ENCODE data around the gene LRRC1. TPM values are rescaled to one million over a fixed set of nuclear protein-coding genes. Genes with fewer than 3 reads are reported as not detected.

The LRRC1 gene
- total RNA-seq, 4 donors from 2014 or later: 23.2 to 38.5 (median 28.3) TPM

GRCh38 chr6:53910834-53911233, 116.0 kb downstream of the LRRC1 start:
- H3K27ac ChIP-seq: peak overlapping the region in 3 of 4 donors; percentile 53 to 68 (median 68)
- no peaks in the 10 kb centered on the region for H3K9me3 ChIP-seq
- no peak for DNase-seq
- peaks cover 0 to 44% (median 0%) of the 10 kb centered on the region in 3 donors for H3K36me3 ChIP-seq
- peaks cover 0 to 12% (median 0%) of the 10 kb centered on the region in 3 donors for H3K4me1 ChIP-seq
- intact Hi-C loops (cut with DNase I): no loop called here
- no peak for TF ChIP-seq CTCF (IDR thresholded peaks at IDR 0.05)
- no peak for TF ChIP-seq POLR2A (IDR thresholded peaks at IDR 0.05)
- no peak overlapping the region for H3K4me3 ChIP-seq
- 71 to 72% methylated on average over 4 of the region's 4 CpGs for WGBS, 2 donors
- no peaks in the 10 kb centered on the region for H3K27me3 ChIP-seq

- Histone ChIP-seq H3K36me3 (peaks cover 0 to 35% (median 0%) of the 10 kb centered on the region in 3 donors), H3K27ac (no peak overlapping the region), H3K27me3 (no peaks in the 10 kb centered on the region), H3K4me3 (no peak overlapping the region), H3K4me1 (peaks cover 0 to 23% (median 0%) of the 10 kb centered on the region in 3 donors), H3K9me3 (no peaks in the 10 kb centered on the region)
- no peak for DNase-seq
- WGBS, 2 donors: 90 to 100% methylated on average over 1 of the region's 1 CpG
- intact Hi-C loops (cut with DNase I): no loop called here
- no peak for TF ChIP-seq CTCF (IDR thresholded peaks at IDR 0.05)
- TF ChIP-seq POLR2A (IDR thresholded peaks at IDR 0.05): no peak
Measured at GRCh38 chr6:53912661-53913060, 117.9 kb downstream of the LRRC1 start.

- Histone ChIP-seq H3K36me3 (peaks cover 0 to 35% (median 0%) of the 10 kb centered on the region in 3 donors), H3K27ac (no peak overlapping the region), H3K4me3 (no peak overlapping the region), H3K4me1 (peaks cover 0 to 29% (median 0%) of the 10 kb centered on the region in 3 donors), H3K27me3 (no peaks in the 10 kb centered on the region), H3K9me3 (no peaks in the 10 kb centered on the region)
- no peak for TF ChIP-seq CTCF (IDR thresholded peaks at IDR 0.05)
- no peak for TF ChIP-seq POLR2A (IDR thresholded peaks at IDR 0.05)
- intact Hi-C loops (cut with DNase I): no loop called here
- 94 to 95% methylated on average over 1 of the region's 1 CpG for WGBS, 2 donors
- DNase-seq: no peak
Measured at GRCh38 chr6:53913286-53913685, 118.5 kb downstream of the LRRC1 start.

- TF ChIP-seq POLR2A (IDR thresholded peaks at IDR 0.05) (no peak), CTCF (IDR thresholded peaks at IDR 0.05) (no peak)
- Histone ChIP-seq H3K4me1 (peaks cover 0 to 40% (median 2%) of the 10 kb centered on the region in 3 donors), H3K9me3 (no peaks in the 10 kb centered on the region), H3K27me3 (no peaks in the 10 kb centered on the region), H3K36me3 (peaks cover 0 to 40% (median 0%) of the 10 kb centered on the region in 3 donors), H3K4me3 (no peak overlapping the region), H3K27ac (no peak overlapping the region)
- intact Hi-C loops (cut with DNase I): no loop called here
- 87 to 96% methylated on average over 5 of the region's 5 CpGs for WGBS, 2 donors
- no peak for DNase-seq
Measured at GRCh38 chr6:53915026-53915691, 120.4 kb downstream of the LRRC1 start.

GRCh38 chr6:53916804-53917463, 122.1 kb downstream of the LRRC1 start:
- peaks cover 0 to 58% (median 0%) of the 10 kb centered on the region in 3 donors for H3K36me3 ChIP-seq
- peaks cover 0 to 32% (median 2%) of the 10 kb centered on the region in 3 donors for H3K4me1 ChIP-seq
- no peak for DNase-seq
- 63 to 88% methylated on average over 3 of the region's 3 CpGs for WGBS, 2 donors
- intact Hi-C loops (cut with DNase I): no loop called here
- H3K27me3 ChIP-seq: no peaks in the 10 kb centered on the region
- no peaks in the 10 kb centered on the region for H3K9me3 ChIP-seq
- peak overlapping the region in 1 of 4 donors; percentile 19 for H3K27ac ChIP-seq
- H3K4me3 ChIP-seq: no peak overlapping the region
- TF ChIP-seq CTCF (IDR thresholded peaks at IDR 0.05) (no peak), POLR2A (IDR thresholded peaks at IDR 0.05) (no peak)
